HepG2 (cell line): ENCODE results near the gene TBC1D14. TPM values are rescaled to one million over a fixed set of nuclear protein-coding genes. Genes with fewer than 3 reads are reported as not detected.

ENCODE experiments used
- ATF5 ChIP-seq: sonication (generic); formaldehyde crosslinking; IDR thresholded peaks from 2 replicates; pipeline ENCODE4 v1.4.0; 2020; ENCODE audit warnings: mild to moderate bottlenecking, low read depth, missing genetic modification reagents
- CHD4 ChIP-seq: fragments of 200-600 bp; sonication (generic); IDR thresholded peaks from 2 replicates; pipeline ENCODE4 v1.7.0; 2017; ENCODE audit warnings: mild to moderate bottlenecking, low read length, borderline replicate concordance
- EHMT2 ChIP-seq: fragments of 200-600 bp; sonication (generic); IDR thresholded peaks from 2 replicates; pipeline ENCODE4 v1.7.0; 2017; ENCODE audit warnings: antibody characterized with exemption, low read depth, low read length, borderline replicate concordance
- FIP1L1 ChIP-seq: fragments of 200-400 bp; formaldehyde crosslinking; IDR thresholded peaks from 2 replicates; pipeline ENCODE4 v1.6.1; 2018; ENCODE audit warnings: low read depth, mild to moderate bottlenecking, low read length, moderate library complexity, borderline replicate concordance; ENCODE audit not compliant: insufficient read depth
- MAFK ChIP-seq, 2 experiments: IDR thresholded peaks in 1 of 2; conservative IDR thresholded peaks in 1 of 2; 2 replicates each; pipeline ENCODE4 v1.6.1; 2011; ENCODE audit warnings: improper control_type of control experiment in 2 of 2, low read length in 2 of 2
- MBD4 ChIP-seq: IDR thresholded peaks from 2 replicates; pipeline ENCODE4 v1.6.1; 2012; ENCODE audit warnings: low read length, inconsistent platforms, borderline replicate concordance
- NFKBIZ ChIP-seq: IDR thresholded peaks from 2 replicates; pipeline ENCODE4 v1.6.1; 2018; ENCODE audit warnings: missing genetic modification reagents, missing compliant biosample characterization
- PLRG1 ChIP-seq: fragments of 450-650 bp; conservative IDR thresholded peaks from 2 replicates; pipeline ENCODE4 v1.6.1; 2016
- SCMH1 ChIP-seq: sonication (generic); formaldehyde crosslinking; IDR thresholded peaks from 2 replicates; pipeline ENCODE4 v1.9.0; 2021; ENCODE audit warnings: missing genetic modification reagents, mild to moderate bottlenecking, borderline replicate concordance
- TBX3 ChIP-seq: fragments of 450-650 bp; IDR thresholded peaks from 2 replicates; pipeline ENCODE4 v1.6.1; 2017; ENCODE audit warnings: antibody characterized with exemption, mild to moderate bottlenecking, inconsistent platforms, borderline replicate concordance
- THYN1 ChIP-seq: sonication (generic); formaldehyde crosslinking; IDR thresholded peaks from 2 replicates; pipeline ENCODE4 v1.8.1; 2023; ENCODE audit warnings: low read depth, mild to moderate bottlenecking, moderate library complexity, missing genetic modification reagents, borderline replicate concordance
- YEATS4 ChIP-seq: sonication (generic); formaldehyde crosslinking; IDR thresholded peaks from 2 replicates; pipeline ENCODE4 v1.4.0; 2020; ENCODE audit warnings: missing genetic modification reagents, borderline replicate concordance
- ZBTB39 ChIP-seq: sonication (generic); formaldehyde crosslinking; IDR thresholded peaks from 2 replicates; pipeline ENCODE4 v1.5.0; 2020; ENCODE audit warnings: missing genetic modification reagents
- ZMYM4 ChIP-seq: sonication (generic); formaldehyde crosslinking; IDR thresholded peaks from 2 replicates; pipeline ENCODE4 v1.8.1; 2023; ENCODE audit warnings: mild to moderate bottlenecking, missing genetic modification reagents
- ZNF282 ChIP-seq: fragments of 450-650 bp; IDR thresholded peaks from 2 replicates; pipeline ENCODE4 v1.6.1; 2018; ENCODE audit not compliant: partially characterized antibody
- ZNF326 ChIP-seq: sonication (generic); formaldehyde crosslinking; IDR thresholded peaks from 2 replicates; pipeline ENCODE4 v1.4.0; 2020; ENCODE audit warnings: missing genetic modification reagents, borderline replicate concordance
- ZNF567 ChIP-seq: sonication (generic); formaldehyde crosslinking; IDR thresholded peaks from 2 replicates; pipeline ENCODE4 v1.8.1; 2023; ENCODE audit warnings: mild to moderate bottlenecking, missing genetic modification reagents, borderline replicate concordance
- polyA plus RNA-seq, 8 experiments: library from polyadenylated mRNA; depleted of rRNA in 3 of 8; stranded (reverse) in 7 of 8; unstranded in 1 of 8; fragments of >200 nt; fragmentation: Illumina TruSeq in 4 of 8; extraction: Trizol in 4 of 8; gene quantifications; 2 replicates each; pipeline versions ENCODE4 v1.2.1 to v1.2.3, GENCODE V29; 2011 to 2016; ENCODE audit warnings: low read depth in 4 of 8, missing spikeins in 1 of 8, mixed read lengths in 1 of 8; ENCODE audit not compliant: insufficient read depth in 1 of 8
- total RNA-seq, 5 experiments: library from RNA; depleted of rRNA; stranded (reverse); fragments of >200 nt; fragmentation: Illumina TruSeq; extraction: Trizol; gene quantifications; 2 replicates each; pipeline ENCODE4 v1.2.3, GENCODE V29; 2016; ENCODE audit warnings: low read depth in 1 of 5
- TF ChIP-seq, protein P1 (sequence below): sonication (generic); formaldehyde crosslinking; conservative IDR thresholded peaks from 2 replicates; pipeline ENCODE4 v1.8.0; 2022; ENCODE audit warnings: missing genetic modification reagents
- TF ChIP-seq, protein P2 (sequence below): sonication (generic); formaldehyde crosslinking; IDR thresholded peaks from 2 replicates; pipeline ENCODE4 v1.4.0; 2020; ENCODE audit warnings: missing genetic modification reagents, low read depth, mild to moderate bottlenecking, borderline replicate concordance
- TF ChIP-seq, protein P3 (sequence below): sonication (generic); formaldehyde crosslinking; IDR thresholded peaks from 2 replicates; pipeline ENCODE4 v1.8.1; 2023; ENCODE audit warnings: mild to moderate bottlenecking, moderate library complexity, missing genetic modification reagents
- TF ChIP-seq, protein P4 (sequence below): sonication (generic); formaldehyde crosslinking; IDR thresholded peaks from 2 replicates; pipeline ENCODE4 v1.5.0; 2020; ENCODE audit warnings: mild to moderate bottlenecking, low read depth, missing genetic modification reagents, borderline replicate concordance

The TBC1D14 gene
- total and polyA plus RNA-seq, 2 of the 13 experiments (the other 11 are each of a cell fraction or from before 2014, with no cell fraction given): 29.5 to 46.5 TPM

DNA sequence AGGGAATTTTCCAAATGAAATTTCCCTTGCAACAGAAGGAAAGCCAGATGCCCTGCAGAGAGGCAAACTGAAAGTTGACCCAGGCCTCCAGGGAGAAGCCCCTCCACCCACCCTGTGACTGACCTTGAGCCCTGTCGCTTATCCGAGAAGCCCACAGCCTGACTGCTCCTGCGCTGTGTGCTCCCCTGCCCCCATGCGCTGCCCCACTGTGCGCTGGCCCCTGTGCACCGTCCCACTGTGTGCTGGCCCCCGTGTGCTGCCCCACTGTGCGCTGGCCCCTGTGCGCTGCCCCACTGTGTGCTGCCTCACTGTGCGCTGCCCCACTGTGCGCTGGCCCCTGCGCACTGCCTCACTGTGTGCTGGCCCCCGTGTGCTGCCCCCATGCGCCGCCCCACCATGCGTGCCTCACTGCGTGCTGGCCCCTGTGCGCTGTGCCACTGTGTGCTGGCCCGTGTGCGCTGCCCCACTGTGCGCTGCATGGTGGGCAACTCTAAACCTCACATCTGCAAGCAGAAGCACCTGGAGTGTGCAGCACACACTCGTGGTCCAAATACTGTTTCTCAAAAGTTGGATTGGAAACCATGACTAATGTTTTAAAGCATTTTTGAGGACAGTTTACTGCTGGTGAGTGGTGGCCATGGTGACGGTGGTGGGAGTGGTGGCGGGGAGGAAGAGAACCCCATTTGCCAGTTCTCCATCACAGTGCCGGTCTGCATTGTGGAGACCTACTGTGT, 166.5 kb downstream of the TBC1D14 start (continued):
- TF ChIP-seq, protein P1, sequence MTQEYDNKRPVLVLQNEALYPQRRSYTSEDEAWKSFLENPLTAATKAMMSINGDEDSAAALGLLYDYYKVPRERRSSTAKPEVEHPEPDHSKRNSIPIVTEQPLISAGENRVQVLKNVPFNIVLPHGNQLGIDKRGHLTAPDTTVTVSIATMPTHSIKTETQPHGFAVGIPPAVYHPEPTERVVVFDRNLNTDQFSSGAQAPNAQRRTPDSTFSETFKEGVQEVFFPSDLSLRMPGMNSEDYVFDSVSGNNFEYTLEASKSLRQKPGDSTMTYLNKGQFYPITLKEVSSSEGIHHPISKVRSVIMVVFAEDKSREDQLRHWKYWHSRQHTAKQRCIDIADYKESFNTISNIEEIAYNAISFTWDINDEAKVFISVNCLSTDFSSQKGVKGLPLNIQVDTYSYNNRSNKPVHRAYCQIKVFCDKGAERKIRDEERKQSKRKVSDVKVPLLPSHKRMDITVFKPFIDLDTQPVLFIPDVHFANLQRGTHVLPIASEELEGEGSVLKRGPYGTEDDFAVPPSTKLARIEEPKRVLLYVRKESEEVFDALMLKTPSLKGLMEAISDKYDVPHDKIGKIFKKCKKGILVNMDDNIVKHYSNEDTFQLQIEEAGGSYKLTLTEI (CRISPR knock-in tag): no peak
- no peak for TF ChIP-seq PLRG1
- no peak for TF ChIP-seq NFKBIZ (CRISPR knock-in tag)
- no peak for TF ChIP-seq YEATS4 (CRISPR knock-in tag)
- no peak for TF ChIP-seq ZMYM4 (CRISPR knock-in tag)
- TF ChIP-seq ZNF326: no peak
- no peak for TF ChIP-seq MBD4
- no peak for TF ChIP-seq MAFK (conservative IDR thresholded peaks at IDR 0.05 in 1 of 2, IDR thresholded peaks at IDR 0.05 in 1 of 2; ENCODE audit: low read length in 2 of 2)
- no peak for TF ChIP-seq EHMT2
- no peak for TF ChIP-seq ATF5 (CRISPR knock-in tag)
- TF ChIP-seq THYN1: no peak
- peak; percentile 68; the same call in 1 of the 2 replicates for TF ChIP-seq CHD4
- no peak for TF ChIP-seq SCMH1
- no peak for TF ChIP-seq ZBTB39 (CRISPR knock-in tag)
- TF ChIP-seq, protein P2, sequence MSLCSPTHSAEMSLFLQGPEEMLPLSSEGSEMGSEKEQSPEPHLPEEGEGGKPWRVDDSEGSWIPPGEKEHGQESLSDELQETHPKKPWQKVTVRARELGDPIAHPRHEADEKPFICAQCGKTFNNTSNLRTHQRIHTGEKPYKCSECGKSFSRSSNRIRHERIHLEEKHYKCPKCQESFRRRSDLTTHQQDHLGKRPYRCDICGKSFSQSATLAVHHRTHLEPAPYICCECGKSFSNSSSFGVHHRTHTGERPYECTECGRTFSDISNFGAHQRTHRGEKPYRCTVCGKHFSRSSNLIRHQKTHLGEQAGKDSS (CRISPR knock-in tag): peak; percentile 57; the same call in 1 of the 2 replicates
- TF ChIP-seq, protein P3, sequence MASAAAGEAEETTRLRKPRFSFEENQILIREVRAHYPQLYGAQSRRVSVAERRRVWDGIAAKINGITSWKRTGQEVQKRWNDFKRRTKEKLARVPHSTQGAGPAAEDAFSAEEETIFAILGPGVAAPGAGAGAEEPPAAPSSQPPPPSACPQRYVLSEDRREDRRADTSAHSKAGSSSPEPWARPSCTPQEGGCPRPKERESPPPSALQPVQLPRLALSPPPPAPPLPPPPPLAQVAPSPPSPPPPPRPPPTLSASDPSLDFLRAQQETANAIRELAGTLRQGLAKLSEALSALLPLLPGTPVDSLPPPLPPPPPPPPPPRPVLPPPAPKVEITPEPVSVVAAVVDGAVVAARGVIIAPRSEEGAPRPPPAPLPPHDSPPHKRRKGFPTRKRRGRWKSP (CRISPR knock-in tag): no peak
- no peak for TF ChIP-seq FIP1L1
- TF ChIP-seq ZNF567: no peak
- no peak for TF ChIP-seq TBX3
- TF ChIP-seq, protein P4, sequence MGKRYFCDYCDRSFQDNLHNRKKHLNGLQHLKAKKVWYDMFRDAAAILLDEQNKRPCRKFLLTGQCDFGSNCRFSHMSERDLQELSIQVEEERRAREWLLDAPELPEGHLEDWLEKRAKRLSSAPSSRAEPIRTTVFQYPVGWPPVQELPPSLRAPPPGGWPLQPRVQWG (CRISPR knock-in tag): no peak
- TF ChIP-seq ZNF282: no peak
